NCI-H774 (cell line): Measurements from ENCODE around the gene TARP.

Source experiments
- DNase-seq: peaks from one replicate; lab custom pipeline; 2025; lab: John Stamatoyannopoulos, UW

Gene TARP

DNA sequence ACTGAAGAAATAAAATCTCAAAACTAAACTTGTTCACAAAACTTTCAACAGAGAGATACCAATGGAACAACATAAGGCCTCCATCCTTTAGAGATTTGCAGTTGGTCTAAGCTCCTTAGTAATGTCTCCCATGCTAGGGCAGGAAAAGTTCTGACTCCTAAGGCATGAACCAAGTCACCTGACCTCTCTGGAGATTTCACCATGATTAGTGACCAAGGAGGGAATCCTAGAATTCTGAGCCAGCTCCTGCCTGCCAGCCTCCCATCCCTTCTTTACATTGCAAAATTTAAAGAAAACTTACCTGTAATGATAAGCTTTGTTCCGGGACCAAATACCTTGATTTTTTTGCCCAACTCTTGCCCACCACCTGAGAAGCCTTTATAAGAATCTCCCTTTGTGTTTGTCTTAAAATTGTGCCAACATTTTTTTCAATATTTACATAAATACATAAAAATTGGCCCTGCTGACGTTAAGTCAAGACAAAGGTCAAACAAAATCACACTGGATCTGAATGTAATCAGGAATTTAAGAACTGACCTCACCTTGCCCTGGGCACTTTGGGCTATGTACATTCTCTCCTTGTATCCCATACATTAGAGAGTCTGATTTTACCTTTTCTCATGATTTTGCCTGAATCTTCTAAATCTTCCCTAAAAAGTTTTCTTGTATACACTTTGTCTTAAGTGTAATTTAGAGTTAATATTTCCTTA, at the start of gene TARP:
TSS of gene TARP (minus strand) at position 351 of the 710 bp plus-strand sequence.
- DNase-seq, result no peak

DNA sequence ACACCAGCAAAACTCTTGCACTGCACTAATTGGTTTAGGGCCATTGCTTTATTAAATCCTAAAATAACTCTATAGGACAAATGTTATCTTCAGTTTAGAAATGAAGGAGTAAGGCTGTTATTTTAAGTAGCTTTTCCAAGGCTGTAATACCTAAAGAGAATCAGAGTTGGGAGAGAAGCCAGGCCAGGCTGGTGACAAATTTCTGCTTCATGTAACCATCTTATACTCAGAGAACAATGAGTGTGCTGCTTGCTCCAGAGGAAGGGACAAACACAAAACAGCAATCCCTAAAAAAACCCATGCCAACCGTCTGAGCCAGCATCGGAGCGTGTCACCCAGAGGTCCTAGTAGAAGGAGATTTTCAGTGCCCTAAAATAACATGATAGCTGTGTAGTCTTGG, 49.7 kb upstream of the TARP start:
- DNase-seq, result no peak

DNA sequence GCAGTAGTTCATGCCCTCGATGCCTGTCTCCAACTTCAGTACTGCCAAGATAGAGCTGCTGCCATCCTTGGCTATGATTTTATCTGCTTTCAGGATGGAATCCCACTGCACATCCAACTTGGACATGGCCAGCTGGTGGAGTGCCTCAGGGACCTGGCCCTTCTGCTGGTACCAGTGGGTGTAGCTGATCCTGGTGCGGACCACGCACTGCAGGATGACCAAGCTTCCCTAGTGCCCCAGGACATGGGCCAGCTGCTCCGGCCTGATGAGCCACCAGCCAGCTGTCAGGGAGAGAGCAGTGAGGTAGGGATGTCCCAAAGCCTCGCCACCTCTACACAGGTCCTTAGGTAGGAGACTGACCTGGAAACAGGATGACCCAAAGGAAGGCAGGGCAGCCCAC, 49.0 kb upstream of the TARP start:
- DNase-seq, result no peak

DNA sequence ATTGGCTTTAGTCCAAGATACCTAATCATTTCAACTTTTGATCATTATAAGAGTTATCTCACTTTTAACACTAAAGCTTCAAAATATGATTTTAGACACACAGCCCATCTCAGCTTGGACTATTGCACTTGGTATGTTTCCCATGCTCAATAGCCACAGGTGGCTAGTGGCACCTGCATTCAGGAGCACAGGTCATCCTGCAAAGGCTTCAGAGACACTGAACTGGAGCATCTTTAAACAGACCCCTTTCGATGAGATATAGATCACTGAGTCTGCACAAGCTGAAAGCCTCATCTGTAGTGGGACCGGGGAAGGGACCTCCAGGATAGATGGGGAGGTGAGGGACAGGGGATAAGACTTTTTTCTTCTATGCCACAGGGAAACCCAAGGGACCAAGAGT, 48.5 kb upstream of the TARP start:
- no peak for DNase-seq

DNA sequence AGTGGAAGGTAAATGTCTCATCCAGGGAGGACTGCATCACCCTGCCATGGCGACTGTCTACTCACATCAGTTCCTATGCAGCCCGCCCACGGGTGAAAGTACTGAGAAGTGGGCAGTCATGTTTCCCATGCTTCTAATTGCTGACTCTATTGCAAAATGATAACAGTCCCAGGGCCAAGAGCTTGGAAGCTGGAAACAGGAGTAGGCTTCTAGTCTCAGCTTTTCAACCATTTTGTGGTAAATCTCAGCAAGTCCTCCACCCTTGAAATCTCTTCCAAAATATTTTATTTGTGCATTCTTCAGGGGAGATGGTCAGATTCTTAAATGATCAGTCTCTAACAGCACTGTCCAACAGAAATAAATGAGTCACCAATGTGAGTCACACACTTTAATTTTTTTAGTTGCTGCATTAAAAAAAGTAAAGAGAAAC, 48.1 kb upstream of the TARP start:
- no peak for DNase-seq

DNA sequence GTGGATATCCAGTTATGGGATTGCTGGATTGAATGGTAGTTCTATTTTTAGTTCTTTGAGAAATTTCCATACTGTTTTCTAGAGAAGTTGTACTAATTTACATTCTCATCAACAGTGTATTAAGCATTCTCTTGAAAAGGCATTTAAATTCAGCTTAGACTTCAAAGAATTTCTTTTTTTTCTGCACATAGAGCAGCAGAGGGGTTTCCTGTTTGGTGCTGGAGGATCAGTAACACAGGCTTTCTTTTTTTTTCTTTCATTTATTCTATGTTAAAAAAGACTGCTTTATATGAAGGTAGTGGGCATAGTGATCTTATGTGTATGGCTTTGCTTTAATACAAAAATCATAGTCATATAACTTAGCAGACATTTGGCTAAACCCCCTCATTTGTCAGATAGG, 47.6 kb upstream of the TARP start:
- no peak for DNase-seq

DNA sequence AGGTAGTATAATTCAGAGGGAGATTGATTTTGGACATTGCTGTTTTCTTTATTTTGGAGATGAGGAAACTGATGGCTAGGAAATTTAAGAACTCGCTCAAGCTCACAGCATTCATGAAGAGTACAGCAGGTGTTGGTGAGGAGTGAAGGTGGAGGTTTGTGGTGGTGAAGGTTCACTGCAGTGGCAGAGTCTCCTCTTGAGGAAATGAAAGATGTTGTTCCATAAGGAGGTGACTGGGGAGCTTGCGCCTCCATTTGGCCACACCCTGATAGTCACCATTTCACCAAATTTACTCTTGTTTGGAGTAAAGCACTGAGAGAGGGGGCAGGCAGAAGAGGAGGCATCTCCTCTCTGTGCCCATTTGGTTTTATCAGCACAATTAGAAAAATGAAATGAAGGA, 46.4 kb upstream of the TARP start:
- DNase-seq, result no peak

DNA sequence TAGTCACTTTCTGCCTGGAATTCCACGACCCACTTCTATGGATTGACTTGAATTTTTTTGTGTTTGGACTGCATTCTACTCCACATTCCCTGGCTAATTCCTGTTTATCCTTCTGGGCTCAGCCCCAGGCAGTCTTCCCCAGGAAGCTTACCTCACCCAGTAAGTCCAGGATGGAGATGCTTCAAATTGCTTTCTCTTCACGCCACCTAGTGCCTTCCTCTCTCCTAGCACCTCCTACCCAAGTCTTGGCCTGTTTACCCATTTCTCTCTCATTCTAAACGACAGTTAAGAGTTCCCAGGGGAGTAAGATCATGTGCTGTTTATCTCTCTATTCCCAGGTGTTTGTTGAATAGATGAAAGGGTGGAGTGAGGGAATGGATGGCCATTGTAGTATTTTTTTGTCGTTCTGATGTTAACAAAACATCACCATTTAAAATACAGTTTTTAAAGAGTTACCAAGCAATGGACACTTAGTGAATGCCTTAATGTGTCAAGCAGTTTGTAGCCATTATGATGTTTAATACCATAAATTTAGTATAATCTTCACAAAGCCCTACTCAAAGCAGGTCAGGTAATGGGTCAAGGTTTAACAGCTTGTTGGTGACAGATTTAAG, 45.5 kb upstream of the TARP start:
- DNase-seq, result no peak

DNA sequence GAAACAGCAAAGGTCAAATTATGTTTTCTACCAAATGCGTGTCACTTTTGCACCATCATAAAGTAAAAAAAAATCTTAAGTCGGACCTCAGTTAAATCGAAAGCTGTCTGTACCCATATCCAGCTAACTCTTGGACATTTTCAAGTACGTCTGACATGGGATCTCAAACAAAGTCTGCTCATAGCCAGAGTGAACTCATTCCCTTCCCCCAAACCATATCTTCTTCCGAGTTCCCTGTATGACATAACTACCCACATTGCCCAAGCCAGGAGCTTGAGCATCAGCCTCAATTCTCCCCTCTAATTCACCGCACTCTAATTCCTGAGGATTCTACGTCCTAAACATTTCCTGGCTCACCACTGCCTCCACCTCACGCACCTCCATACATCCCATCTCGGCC, 44.8 kb upstream of the TARP start:
- DNase-seq, result no peak

DNA sequence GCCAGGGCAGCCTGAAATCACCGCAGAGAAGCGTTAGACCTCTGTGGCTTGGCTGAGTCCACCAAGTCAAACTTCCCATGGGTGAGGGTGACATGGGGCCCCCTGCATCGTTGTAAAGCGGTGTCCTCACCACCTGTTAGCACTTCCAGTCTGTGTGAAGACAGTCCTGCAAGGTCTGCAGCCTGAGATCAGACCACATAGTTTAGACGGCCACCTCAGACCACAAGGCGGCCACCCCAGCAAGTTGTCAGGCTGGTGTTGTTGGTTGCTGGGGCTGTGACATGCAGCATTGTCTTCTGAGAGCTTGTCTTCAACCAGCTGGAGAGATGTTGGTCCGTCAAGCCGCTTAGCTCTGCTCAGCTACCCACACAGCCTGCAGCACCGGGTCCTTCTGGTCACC, 44.1 kb upstream of the TARP start:
- DNase-seq, result no peak

DNA sequence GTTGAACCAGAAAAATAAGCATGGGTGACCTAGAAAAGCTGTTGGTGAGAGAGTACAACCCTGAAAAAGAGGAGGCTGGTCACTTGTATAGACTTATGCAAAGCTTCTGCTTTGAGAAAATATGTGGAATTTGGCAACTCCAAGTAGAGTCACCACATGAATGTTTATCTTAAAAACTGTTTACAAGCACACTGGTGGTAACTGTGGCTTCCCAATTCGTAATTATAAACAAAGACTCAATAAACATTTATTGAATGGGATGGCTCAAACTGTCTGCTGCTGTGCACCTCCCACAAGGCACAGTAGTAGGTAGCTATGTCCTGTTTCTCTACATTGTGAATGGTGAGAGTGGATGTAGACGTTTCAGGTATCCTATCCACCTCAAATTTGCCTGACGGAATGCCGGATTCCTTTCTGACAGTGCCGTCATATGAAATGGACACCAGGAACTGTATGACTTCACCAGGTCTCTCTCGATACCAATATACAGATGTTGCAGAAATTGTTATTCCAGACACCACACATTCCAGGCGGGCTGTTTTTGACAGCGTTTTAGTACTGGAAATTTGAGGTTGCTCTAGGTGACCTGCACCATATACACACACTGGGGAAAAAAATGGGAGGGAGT, 43.4 kb upstream of the TARP start:
- no peak for DNase-seq

DNA sequence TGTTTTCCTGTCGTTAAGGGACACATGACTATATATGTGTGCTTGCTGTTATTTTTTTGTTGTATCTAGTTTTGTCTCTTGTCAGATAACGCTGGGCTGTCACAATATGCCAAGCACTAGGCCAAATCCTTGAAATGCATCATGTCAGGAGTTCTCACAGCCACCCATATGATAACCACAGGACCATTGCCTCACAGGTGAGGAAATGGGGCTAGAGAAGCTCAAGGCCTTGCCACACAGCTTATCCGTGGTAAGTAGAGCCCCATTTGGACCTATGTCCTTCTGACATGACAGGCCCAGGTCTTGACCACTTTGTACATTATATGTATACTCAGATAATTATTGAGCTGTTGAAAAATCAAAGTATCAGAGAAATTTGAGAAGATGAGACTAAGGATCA, 42.0 kb upstream of the TARP start:
- no peak for DNase-seq

DNA sequence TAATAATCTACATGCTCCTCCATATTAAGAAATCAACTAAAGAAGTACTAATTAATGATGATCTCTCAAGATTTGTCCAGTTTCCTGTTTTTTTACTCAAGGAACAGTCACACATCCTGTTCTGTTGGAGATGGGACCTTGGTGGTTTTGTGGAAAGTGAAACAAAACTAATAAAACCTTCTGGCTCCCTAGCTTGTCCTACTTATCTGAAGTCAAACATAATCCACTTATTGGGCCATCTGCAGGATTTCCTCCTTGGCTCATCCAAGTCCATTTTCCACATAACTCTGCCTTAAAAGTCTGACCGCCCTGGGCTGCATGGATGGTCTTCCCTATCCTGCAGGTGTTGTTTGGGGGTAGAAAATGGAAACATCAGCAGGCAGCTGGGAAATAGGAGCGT, 39.4 kb upstream of the TARP start:
- DNase-seq, result no peak

DNA sequence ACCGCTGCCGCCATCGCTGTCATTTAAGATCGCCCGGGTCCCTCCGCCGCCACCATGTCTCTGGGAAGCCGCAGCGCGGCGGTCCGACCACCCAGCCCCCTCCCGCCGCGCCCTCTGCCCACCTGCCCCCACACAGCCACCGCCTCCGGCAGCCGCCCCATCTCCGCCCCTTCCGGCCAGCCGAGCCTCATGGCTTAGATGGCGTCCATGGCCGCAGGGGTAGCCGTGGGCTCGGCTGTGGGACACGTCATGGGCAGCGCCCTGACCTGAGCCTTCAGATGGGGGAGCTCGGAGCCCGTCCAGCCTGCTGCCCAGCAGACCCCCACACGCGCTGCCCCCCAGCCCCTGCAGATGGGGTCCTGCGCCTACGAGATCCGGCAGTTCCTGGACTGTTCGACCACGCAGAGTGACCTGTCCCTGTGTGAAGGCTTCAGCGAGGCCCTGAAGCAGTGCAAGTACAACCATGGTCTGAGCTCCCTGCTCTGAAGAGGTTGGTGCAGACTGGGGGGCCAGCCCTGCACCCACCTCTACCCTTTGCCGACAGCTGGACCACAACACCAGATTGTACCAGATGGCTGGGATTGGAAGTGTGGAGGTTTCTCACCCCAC, 38.0 kb upstream of the TARP start:
- no peak for DNase-seq

DNA sequence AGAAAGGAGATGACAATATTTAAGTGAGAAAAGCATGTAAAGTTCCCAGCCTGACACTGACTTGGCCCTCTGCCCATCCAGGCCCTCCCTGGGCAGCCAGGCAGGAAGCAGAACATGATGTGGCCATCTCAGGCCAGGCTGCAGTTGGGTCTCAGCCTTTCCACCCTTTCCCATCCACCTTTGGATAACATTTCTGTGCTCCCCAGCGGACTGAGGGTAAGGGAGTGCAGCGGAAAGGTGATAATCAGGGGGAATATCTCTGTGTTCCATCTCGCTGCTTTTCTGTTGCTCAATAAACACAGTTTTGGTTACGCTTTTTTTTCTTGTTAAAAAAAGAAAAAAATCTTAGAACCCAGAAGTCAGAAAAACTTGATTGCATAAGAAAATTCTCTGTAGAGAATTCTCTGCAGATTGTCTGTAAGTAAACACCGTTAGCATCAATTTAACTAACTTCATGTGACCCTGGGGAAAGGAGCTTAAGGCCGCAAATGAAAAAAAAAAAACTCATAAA, 37.2 kb upstream of the TARP start:
- no peak for DNase-seq

DNA sequence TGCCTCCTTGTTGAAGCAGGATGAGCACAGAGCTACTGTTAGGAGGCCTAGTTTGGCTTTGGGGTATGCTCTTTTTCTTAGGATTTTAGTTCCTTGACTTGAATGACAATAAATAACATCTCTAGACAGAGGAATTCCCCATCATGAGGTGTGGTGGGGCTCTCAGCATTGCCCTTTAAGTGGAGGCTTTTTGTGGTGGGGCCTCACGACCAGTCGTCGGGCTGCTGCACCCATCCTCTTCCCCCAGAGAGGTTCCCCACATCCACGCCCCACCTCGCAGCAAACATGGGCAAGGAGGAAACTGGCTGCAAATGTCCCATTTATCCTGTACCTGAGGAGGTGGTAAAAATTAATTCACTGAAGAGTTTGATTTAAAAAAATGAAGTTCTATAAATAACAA, 36.1 kb upstream of the TARP start:
- no peak for DNase-seq

DNA sequence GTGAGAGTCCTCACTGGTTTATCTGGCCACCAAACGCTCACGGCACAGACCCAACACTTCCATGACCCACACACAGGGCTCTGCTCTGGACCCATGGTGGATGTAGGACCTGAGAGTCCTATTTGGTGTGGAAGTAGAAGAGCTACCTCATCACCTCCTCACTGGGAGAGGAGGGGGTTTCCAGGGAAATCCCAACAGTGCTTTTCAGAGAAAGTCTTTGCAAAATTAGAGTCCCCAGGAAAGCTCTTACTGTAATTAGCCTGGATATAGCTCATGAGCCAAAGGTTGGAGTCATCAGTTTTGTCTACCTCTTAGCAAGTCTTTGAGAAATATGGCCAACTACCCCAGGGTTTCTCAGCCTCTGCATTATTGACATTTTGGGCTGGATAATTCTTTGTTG, 34.7 kb upstream of the TARP start:
- no peak for DNase-seq

DNA sequence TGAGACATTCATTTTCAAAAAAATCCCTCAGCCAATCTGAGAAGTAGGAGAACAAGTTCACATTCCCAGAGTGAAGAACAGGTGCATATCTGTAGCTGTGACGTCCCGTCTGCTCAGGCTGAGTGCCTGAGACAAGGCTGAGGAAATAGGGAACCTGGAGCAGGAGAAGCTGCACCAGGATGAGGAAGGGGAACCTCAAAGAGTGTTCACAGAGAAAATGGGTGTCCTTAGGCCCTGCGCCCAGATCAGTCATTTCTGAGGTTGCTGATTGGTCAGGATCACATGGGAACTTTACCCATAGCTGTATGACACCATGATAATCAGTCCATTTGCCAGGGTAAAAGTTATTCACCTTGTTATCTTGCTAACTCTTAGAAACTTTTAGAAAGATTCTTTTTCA, 34.2 kb upstream of the TARP start:
- DNase-seq, result no peak

DNA sequence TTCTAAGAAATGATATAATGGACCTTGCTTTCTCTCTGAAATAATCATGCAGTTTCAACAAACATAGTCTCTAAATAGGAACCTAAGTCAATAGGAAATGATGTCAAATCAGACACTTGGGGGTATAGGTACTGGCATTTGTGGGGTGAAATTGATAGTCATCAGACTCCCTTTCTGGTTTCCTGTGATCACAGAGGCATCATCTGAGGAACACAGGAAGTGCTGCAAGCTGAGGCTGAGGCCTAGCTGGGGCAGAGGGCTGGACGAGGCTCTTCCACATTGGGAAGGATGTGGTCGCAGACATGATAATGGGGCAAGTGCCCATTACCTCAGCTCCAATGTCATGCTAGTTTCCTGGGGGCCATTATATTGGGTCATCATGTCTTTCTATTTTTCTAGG, 33.5 kb upstream of the TARP start:
- DNase-seq, result no peak

DNA sequence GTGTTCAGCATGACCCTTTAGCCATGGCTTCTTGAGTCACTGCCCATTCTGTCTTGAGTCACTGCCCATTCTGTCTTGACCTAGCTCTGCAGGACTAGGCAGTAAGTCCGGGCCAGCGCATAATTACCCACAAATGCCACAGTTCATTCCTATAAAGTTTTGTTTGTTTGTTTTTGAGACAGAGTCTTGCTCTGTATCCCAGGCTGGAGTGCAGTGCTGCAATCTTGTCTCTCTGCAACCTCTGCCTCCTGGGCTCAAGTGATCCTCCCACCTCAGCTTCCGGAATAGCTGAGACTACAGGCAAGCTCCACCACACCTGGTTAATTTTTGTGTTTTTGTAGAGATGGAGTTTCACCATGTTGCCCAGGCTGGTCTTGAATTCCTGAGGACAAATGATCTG, 32.7 kb upstream of the TARP start:
- no peak for DNase-seq

DNA sequence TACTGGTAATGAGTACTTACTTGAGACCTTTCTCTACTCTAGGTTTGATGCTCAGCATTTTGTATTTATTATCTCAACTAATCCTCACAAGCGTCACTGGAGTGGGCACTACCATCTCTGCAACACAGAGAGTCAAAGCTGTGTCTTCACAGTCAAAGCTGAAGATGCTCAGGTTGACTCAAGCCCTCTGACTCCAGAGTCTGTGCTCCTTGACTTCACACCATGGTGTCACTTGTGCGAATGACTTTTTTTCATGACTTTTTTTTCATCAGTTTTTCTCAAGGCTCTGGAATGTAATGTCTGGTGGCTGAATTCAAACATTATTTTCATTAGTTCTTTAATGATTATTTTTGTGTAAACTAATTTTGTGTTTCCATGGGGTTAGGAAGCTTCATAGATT, 30.4 kb upstream of the TARP start:
- DNase-seq, result no peak

DNA sequence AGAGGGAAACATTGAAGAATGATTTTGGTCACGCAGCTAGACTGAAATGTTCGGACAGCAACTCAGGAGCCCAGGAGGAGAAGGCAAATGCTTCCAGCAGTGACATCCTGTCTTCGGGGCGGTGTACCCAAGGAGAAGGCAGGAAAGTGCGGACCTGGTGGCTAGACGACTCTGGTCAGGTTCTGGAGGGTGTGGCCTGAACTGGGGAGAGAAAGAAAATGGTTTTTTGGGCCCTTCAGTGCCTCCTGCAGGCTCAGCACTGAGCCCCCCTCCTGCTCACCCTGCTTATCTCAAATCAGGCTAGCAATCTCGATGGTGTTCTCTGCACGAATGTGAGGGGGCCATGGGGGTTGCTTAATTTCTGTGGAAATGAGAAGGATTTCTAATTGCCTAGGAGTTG, 26.7 kb upstream of the TARP start:
- no peak for DNase-seq

DNA sequence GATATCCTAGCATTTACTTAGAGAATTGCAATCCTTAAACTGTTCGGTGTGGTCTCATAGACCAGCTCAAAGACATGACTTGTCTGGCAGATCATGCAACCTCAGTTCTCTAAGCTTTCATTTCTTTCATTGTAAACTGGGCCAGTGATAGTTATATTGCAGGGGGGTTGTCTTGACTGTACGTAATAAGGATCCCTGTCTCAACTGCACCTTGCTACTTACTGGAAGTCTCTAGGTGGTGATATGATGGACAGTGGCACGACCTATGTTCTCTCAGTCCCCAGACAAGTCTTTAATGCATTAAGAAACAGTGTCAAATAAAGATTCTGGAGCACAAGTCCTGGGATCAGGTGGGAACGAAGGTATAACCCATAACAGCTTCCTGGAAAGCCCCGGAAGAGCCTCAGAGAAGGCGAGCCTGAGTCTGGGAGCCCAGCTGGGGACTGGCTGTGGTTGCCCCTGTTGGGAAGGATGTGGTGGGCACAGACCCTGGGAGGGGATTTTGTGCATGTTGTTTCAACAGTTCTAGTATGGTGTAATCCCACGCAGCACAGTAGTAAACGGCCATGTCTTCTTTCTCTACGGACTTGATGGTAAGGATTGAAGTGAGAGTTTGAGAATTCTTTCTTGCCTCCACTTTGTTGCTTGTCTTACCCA, 26.0 kb upstream of the TARP start:
- no peak for DNase-seq
